Activated T-helper 17 cell treated with anti-CD3 and anti-CD28 coated beads, Interleukin-2, amount 50 U/mL, for 72 hours (primary cell): ENCODE data around the gene UNC5CL. TPM values are rescaled to one million over a fixed set of nuclear protein-coding genes. Genes with fewer than 3 reads are reported as not detected.

Experiments used
- ATAC-seq: fragments of 150-1000 bp; cut with Tn5 transposase; replicated peaks from 2 replicates; pipeline ENCODE4 v1.10.0; 2021; ENCODE audit warnings: mild to moderate bottlenecking, moderate library complexity
- H3K27ac Mint-ChIP-seq: one replicate; pipeline ENCODE4 v1.8.0; 2022; ENCODE audit warnings: mixed read lengths
- H3K27me3 Mint-ChIP-seq: one replicate; pipeline ENCODE4 v1.8.0; 2022; ENCODE audit warnings: mixed read lengths
- H3K36me3 Mint-ChIP-seq: one replicate; pipeline ENCODE4 v1.8.0; 2022; ENCODE audit warnings: low read depth, mild to moderate bottlenecking, mixed read lengths
- H3K4me1 Mint-ChIP-seq: one replicate; pipeline ENCODE4 v1.8.0; 2022; ENCODE audit warnings: mixed read lengths
- H3K4me3 Mint-ChIP-seq: one replicate; pipeline ENCODE4 v1.8.0; 2022; ENCODE audit warnings: mild to moderate bottlenecking, mixed read lengths
- H3K9me3 Mint-ChIP-seq: one replicate; pipeline ENCODE4 v1.8.0; 2022; ENCODE audit warnings: mixed read lengths
- total RNA-seq, 2 donors: library from RNA; stranded (reverse); gene quantifications; one replicate each; pipeline ENCODE4 v1.2.3, GENCODE V29; 2022

The UNC5CL gene
- total RNA-seq, 2 donors from 2014 or later = 2.9 to 6.7 TPM

- no peaks in the 10 kb centered on the region for H3K27me3 Mint-ChIP-seq
Observed at GRCh38 chr6:41051873-41052272, 12.9 kb upstream of the UNC5CL start.

GRCh38 chr6:41050536-41050935, 11.5 kb upstream of the UNC5CL start:
- Mint-ChIP-seq H3K4me3 (no peak overlapping the region), H3K36me3 (peaks cover 12% of the 10 kb centered on the region), H3K4me1 (peaks cover 13% of the 10 kb centered on the region), H3K9me3 (no peaks in the 10 kb centered on the region), H3K27me3 (no peaks in the 10 kb centered on the region), H3K27ac (peak overlapping the region; percentile 25)
- ATAC-seq = no peak

More at GRCh38 chr6:41051873-41052272, 12.9 kb upstream of the UNC5CL start:
- no peak overlapping the region for H3K4me3 Mint-ChIP-seq
- peak overlapping the region; percentile 36 for H3K27ac Mint-ChIP-seq
- no peak for ATAC-seq
- H3K9me3 Mint-ChIP-seq = no peaks in the 10 kb centered on the region
- peaks cover 25% of the 10 kb centered on the region for H3K36me3 Mint-ChIP-seq
- H3K4me1 Mint-ChIP-seq = peaks cover 13% of the 10 kb centered on the region

- Mint-ChIP-seq H3K9me3 (no peaks in the 10 kb centered on the region), H3K36me3 (peaks cover 10% of the 10 kb centered on the region), H3K27me3 (no peaks in the 10 kb centered on the region), H3K27ac (no peak overlapping the region), H3K4me1 (peaks cover 13% of the 10 kb centered on the region), H3K4me3 (no peak overlapping the region)
- ATAC-seq = no peak
Observed at GRCh38 chr6:41049955-41050354, 10.9 kb upstream of the UNC5CL start.

- Mint-ChIP-seq H3K4me1 (peaks cover 13% of the 10 kb centered on the region), H3K27me3 (no peaks in the 10 kb centered on the region), H3K27ac (no peak overlapping the region), H3K36me3 (peaks cover 10% of the 10 kb centered on the region), H3K4me3 (no peak overlapping the region), H3K9me3 (no peaks in the 10 kb centered on the region)
- no peak for ATAC-seq
Observed at GRCh38 chr6:41049521-41049920, 10.5 kb upstream of the UNC5CL start.

- H3K4me1 Mint-ChIP-seq = peaks cover 13% of the 10 kb centered on the region
- no peak for ATAC-seq
- H3K27ac Mint-ChIP-seq = no peak overlapping the region
- H3K36me3 Mint-ChIP-seq = peaks cover 10% of the 10 kb centered on the region
- H3K4me3 Mint-ChIP-seq = no peak overlapping the region
- H3K9me3 Mint-ChIP-seq = no peaks in the 10 kb centered on the region
- H3K27me3 Mint-ChIP-seq = no peaks in the 10 kb centered on the region
Observed at GRCh38 chr6:41047745-41048732, 9.0 kb upstream of the UNC5CL start.

- H3K4me1 Mint-ChIP-seq = peaks cover 7% of the 10 kb centered on the region
- no peak overlapping the region for H3K4me3 Mint-ChIP-seq
- H3K9me3 Mint-ChIP-seq = no peaks in the 10 kb centered on the region
- H3K36me3 Mint-ChIP-seq = peaks cover 10% of the 10 kb centered on the region
- ATAC-seq = no peak
- H3K27ac Mint-ChIP-seq = no peak overlapping the region
- no peaks in the 10 kb centered on the region for H3K27me3 Mint-ChIP-seq
Observed at GRCh38 chr6:41047306-41047705, 8.3 kb upstream of the UNC5CL start.

- Mint-ChIP-seq H3K4me3 (no peak overlapping the region), H3K27me3 (no peaks in the 10 kb centered on the region), H3K36me3 (no peaks in the 10 kb centered on the region), H3K4me1 (no peaks in the 10 kb centered on the region), H3K27ac (no peak overlapping the region), H3K9me3 (no peaks in the 10 kb centered on the region)
- no peak for ATAC-seq
Observed at GRCh38 chr6:41046084-41046483, 7.1 kb upstream of the UNC5CL start.

GRCh38 chr6:41045664-41046063, 6.6 kb upstream of the UNC5CL start:
- ATAC-seq = no peak

GRCh38 chr6:41043151-41043550, 4.1 kb upstream of the UNC5CL start:
- Mint-ChIP-seq H3K36me3 (no peaks in the 10 kb centered on the region), H3K9me3 (no peaks in the 10 kb centered on the region), H3K27ac (no peak overlapping the region), H3K4me3 (no peak overlapping the region), H3K4me1 (no peaks in the 10 kb centered on the region), H3K27me3 (no peaks in the 10 kb centered on the region)
- no peak for ATAC-seq

More at GRCh38 chr6:41045664-41046063, 6.6 kb upstream of the UNC5CL start:
- no peaks in the 10 kb centered on the region for H3K9me3 Mint-ChIP-seq
- H3K4me1 Mint-ChIP-seq = no peaks in the 10 kb centered on the region
- no peak overlapping the region for H3K4me3 Mint-ChIP-seq
- no peak overlapping the region for H3K27ac Mint-ChIP-seq
- H3K36me3 Mint-ChIP-seq = no peaks in the 10 kb centered on the region
- no peaks in the 10 kb centered on the region for H3K27me3 Mint-ChIP-seq

GRCh38 chr6:41042226-41043055, 3.4 kb upstream of the UNC5CL start, which contains the start of gene TSPO2:
TSPO2 (plus strand) TSS chr6:41042467; CDS start chr6:41042986, 519 bp downstream.
- Mint-ChIP-seq H3K4me1 (no peaks in the 10 kb centered on the region), H3K27me3 (no peaks in the 10 kb centered on the region), H3K27ac (no peak within 1 kb of the TSS), H3K9me3 (no peaks in the 10 kb centered on the region), H3K4me3 (no peak within 1 kb of the TSS), H3K36me3 (no peaks in the 10 kb centered on the region)
- no peak for ATAC-seq

GRCh38 chr6:41040940-41041536, 2.0 kb upstream of the UNC5CL start:
- H3K4me3 Mint-ChIP-seq = no peak overlapping the region
- ATAC-seq = no peak

GRCh38 chr6:41040101-41040939, 1.3 kb upstream of the UNC5CL start:
- ATAC-seq = peak; percentile 64
- no peaks in the 10 kb centered on the region for H3K27me3 Mint-ChIP-seq
- H3K36me3 Mint-ChIP-seq = no peaks in the 10 kb centered on the region
- H3K27ac Mint-ChIP-seq = peak overlapping the region; percentile 17
- no peaks in the 10 kb centered on the region for H3K9me3 Mint-ChIP-seq
- H3K4me1 Mint-ChIP-seq = no peaks in the 10 kb centered on the region
- no peak overlapping the region for H3K4me3 Mint-ChIP-seq

More at GRCh38 chr6:41040940-41041536, 2.0 kb upstream of the UNC5CL start:
- no peaks in the 10 kb centered on the region for H3K36me3 Mint-ChIP-seq
- no peaks in the 10 kb centered on the region for H3K4me1 Mint-ChIP-seq
- no peaks in the 10 kb centered on the region for H3K27me3 Mint-ChIP-seq
- H3K27ac Mint-ChIP-seq = peak overlapping the region; percentile 17
- no peaks in the 10 kb centered on the region for H3K9me3 Mint-ChIP-seq

GRCh38 chr6:41038205-41038604, 816 bp downstream of the UNC5CL start:
- Mint-ChIP-seq H3K27ac (peak overlapping the region; percentile 36), H3K9me3 (no peaks in the 10 kb centered on the region), H3K27me3 (no peaks in the 10 kb centered on the region), H3K36me3 (no peaks in the 10 kb centered on the region), H3K4me3 (no peak overlapping the region), H3K4me1 (no peaks in the 10 kb centered on the region)
- no peak for ATAC-seq
